ENCODE data around the gene SLC25A28. TPM values are rescaled to one million over a fixed set of nuclear protein-coding genes. Genes with fewer than 3 reads are reported as not detected.

The SLC25A28 gene
- total and polyA plus RNA-seq, 2 donors (not counting 1 experiment from before 2014, with no cell fraction given): 96.4 to 224 TPM

- Histone ChIP-seq H3K36me3 (replicated peaks in 1 of 2; ENCODE audit: control extremely low read depth in 1 of 2, control insufficient read depth in 1 of 2, extremely low read depth in 1 of 2, insufficient read depth in 2 of 2, low read length in 1 of 2) (no peaks in the 10 kb centered on the region), H3K4me2 (replicated peaks; ENCODE audit: low read depth, low read length, poor library complexity, severe bottlenecking) (no peak overlapping the region), H3K4me1 (ENCODE audit: control insufficient read depth in 2 of 2, insufficient read depth in 2 of 2, low read length in 2 of 2) (peaks cover 19 to 24% of the 10 kb centered on the region in 2 donors), H3K27me3 (replicated peaks in 1 of 4; ENCODE audit: control extremely low read depth in 1 of 4, control insufficient read depth in 3 of 4, insufficient read depth in 4 of 4, low read length in 3 of 4) (no peaks in the 10 kb centered on the region), H3K79me2 (ENCODE audit: control insufficient read depth, insufficient read depth, low read length) (no peaks in the 10 kb centered on the region), H2AFZ (ENCODE audit: insufficient read depth, low read depth, low read length, poor library complexity, severe bottlenecking) (no peak overlapping the region), H3K4me3 (ENCODE audit: control extremely low read depth in 1 of 5, extremely low read depth in 1 of 5, insufficient read depth in 1 of 5, low read depth in 2 of 5, low read length in 4 of 5) (no peak overlapping the region), H3K27ac (ENCODE audit: low read length in 2 of 2) (no peak overlapping the region), H3K9ac (ENCODE audit: low read length) (no peak overlapping the region), H4K20me1 (ENCODE audit: control insufficient read depth, insufficient read depth, low read length, poor library complexity, severe bottlenecking) (no peaks in the 10 kb centered on the region), H3K9me3 (ENCODE audit: control extremely low read depth in 1 of 3, control insufficient read depth in 2 of 3, insufficient read depth in 1 of 3, low read length in 2 of 3) (peaks cover 0 to 3% (median 0%) of the 10 kb centered on the region in 3 donors)
- Mint-ChIP-seq H3K27ac (no peak overlapping the region), H3K9me3 (ENCODE audit: insufficient read depth) (no peaks in the 10 kb centered on the region), H3K4me3 (no peak overlapping the region), H3K4me1 (peaks cover 28% of the 10 kb centered on the region), H3K27me3 (no peaks in the 10 kb centered on the region)
- POLR2A ChIA-PET: no interaction called here
- WGBS (ENCODE audit: insufficient coverage): no CpG with 5 or more reads among the region's 1 CpG
- ATAC-seq (ENCODE audit: low read depth) (no peak), DNase-seq (no peak)
- intact Hi-C loops (cut with micrococcal nuclease): no loop called here
- no peak for TF ChIP-seq CTCF (IDR thresholded peaks at IDR 0.05)
- TF ChIP-seq EZH2 (IDR thresholded peaks at IDR 0.05; ENCODE audit: borderline replicate concordance, insufficient read depth, low read depth, low read length, poor library complexity, severe bottlenecking): no peak
- CTCF ChIA-PET: interaction anchor here (1.1 to 2.8 kb wide), 2 partner anchors 11 to 42 kb away, joined by 3 to 12 read pairs; no protein-coding TSS in a partner anchor
Observed at GRCh38 chr10:99571816-99572215, 48.4 kb downstream of the SLC25A28 start.

- peaks cover 27% of the 10 kb centered on the region for H3K4me1 Mint-ChIP-seq
- no peaks in the 10 kb centered on the region for H4K20me1 ChIP-seq (ENCODE audit: control insufficient read depth, insufficient read depth, low read length, poor library complexity, severe bottlenecking)
- H3K36me3 ChIP-seq (replicated peaks in 1 of 2; ENCODE audit: control extremely low read depth in 1 of 2, control insufficient read depth in 1 of 2, extremely low read depth in 1 of 2, insufficient read depth in 2 of 2, low read length in 1 of 2): no peaks in the 10 kb centered on the region
- CTCF ChIA-PET: interaction anchor here (1.0 to 1.4 kb wide), 5 partner anchors 9 to 47 kb away, joined by 3 to 14 read pairs (median 6); no protein-coding TSS in a partner anchor
- H3K27me3 Mint-ChIP-seq: no peaks in the 10 kb centered on the region
- H3K4me1 ChIP-seq (ENCODE audit: control insufficient read depth in 2 of 2, insufficient read depth in 2 of 2, low read length in 2 of 2): peaks cover 19 to 24% of the 10 kb centered on the region in 2 donors
- DNase-seq (peak; percentile 61), ATAC-seq (ENCODE audit: low read depth) (peak; percentile 90)
- H3K27ac ChIP-seq (ENCODE audit: low read length in 2 of 2): peak overlapping the region; percentile 41 to 45
- peak overlapping the region; percentile 10 for H3K4me2 ChIP-seq (replicated peaks; ENCODE audit: low read depth, low read length, poor library complexity, severe bottlenecking)
- H3K4me3 ChIP-seq (ENCODE audit: control extremely low read depth in 1 of 5, extremely low read depth in 1 of 5, insufficient read depth in 1 of 5, low read depth in 2 of 5, low read length in 4 of 5): no peak overlapping the region
- peaks cover 0 to 3% (median 0%) of the 10 kb centered on the region in 3 donors for H3K9me3 ChIP-seq (ENCODE audit: control extremely low read depth in 1 of 3, control insufficient read depth in 2 of 3, insufficient read depth in 1 of 3, low read length in 2 of 3)
- H3K27ac Mint-ChIP-seq: peak overlapping the region; percentile 85
- no peak overlapping the region for H2AFZ ChIP-seq (ENCODE audit: insufficient read depth, low read depth, low read length, poor library complexity, severe bottlenecking)
- H3K4me3 Mint-ChIP-seq: peak overlapping the region; percentile 61
- POLR2A ChIA-PET: interaction anchor here (0.8 to 1.0 kb wide), 2 partner anchors 40 to 51 kb away, joined by 3 read pairs; partner anchors contain the start of gene SLC25A28
- intact Hi-C loops (cut with micrococcal nuclease): no loop called here
- H3K27me3 ChIP-seq (replicated peaks in 1 of 4; ENCODE audit: control extremely low read depth in 1 of 4, control insufficient read depth in 3 of 4, insufficient read depth in 4 of 4, low read length in 3 of 4): no peaks in the 10 kb centered on the region
- H3K9ac ChIP-seq (ENCODE audit: low read length): no peak overlapping the region
- H3K9me3 Mint-ChIP-seq (ENCODE audit: insufficient read depth): no peaks in the 10 kb centered on the region
- no peaks in the 10 kb centered on the region for H3K79me2 ChIP-seq (ENCODE audit: control insufficient read depth, insufficient read depth, low read length)
- TF ChIP-seq EZH2 (IDR thresholded peaks at IDR 0.05; ENCODE audit: borderline replicate concordance, insufficient read depth, low read depth, low read length, poor library complexity, severe bottlenecking): no peak
- TF ChIP-seq CTCF (IDR thresholded peaks at IDR 0.05): no peak
Observed at GRCh38 chr10:99569961-99570360, 50.3 kb downstream of the SLC25A28 start.
